Keratinocyte (primary cell): ENCODE results near the gene CLC. TPM values are rescaled to one million over a fixed set of nuclear protein-coding genes. Genes with fewer than 3 reads are reported as not detected.

ENCODE experiments used
- DNase-seq: peaks from one replicate; pipeline ENCODE4 v3.0.0-alpha.2; 2011; ENCODE audit warnings: low read depth, missing footprints, low spot score
- FAIRE-seq: peaks from 2 replicates; lab custom pipeline; 2011; peaks lifted over from hg19 to GRCh38; lab: Jason Lieb, UNC
- H2AFZ ChIP-seq: 2 replicates; pipeline ENCODE4 v1.6.0; 2012; ENCODE audit warnings: low read length, control low read depth, inconsistent platforms; ENCODE audit not compliant: control insufficient read depth
- H3K27ac ChIP-seq: 2 replicates; pipeline ENCODE4 v1.5.1; 2011; ENCODE audit warnings: low read length; ENCODE audit not compliant: control insufficient read depth, insufficient read depth
- H3K27me3 ChIP-seq: 3 replicates; pipeline ENCODE4 v1.6.0; 2011; ENCODE audit warnings: low read length; ENCODE audit not compliant: control insufficient read depth, insufficient read depth; ENCODE audit errors: extremely low read depth
- H3K36me3 ChIP-seq, 2 experiments: 2 replicates in 1 of 2; 3 replicates in 1 of 2; pipeline ENCODE4 v1.5.1; 2011; ENCODE audit warnings: low read length in 2 of 2, mild to moderate bottlenecking in 1 of 2; ENCODE audit not compliant: control insufficient read depth in 2 of 2, insufficient read depth in 2 of 2; ENCODE audit errors: extremely low read depth in 1 of 2
- H3K4me1 ChIP-seq: 3 replicates; pipeline ENCODE4 v1.5.1; 2011; ENCODE audit warnings: low read length; ENCODE audit not compliant: control insufficient read depth, insufficient read depth; ENCODE audit errors: extremely low read depth
- H3K4me2 ChIP-seq: 3 replicates; pipeline ENCODE4 v1.6.0; 2011; ENCODE audit warnings: low read depth, low read length; ENCODE audit not compliant: control insufficient read depth, insufficient read depth; ENCODE audit errors: extremely low read depth
- H3K4me3 ChIP-seq, 3 experiments: fragments of 200-600 bp in 1 of 3; sonication (generic) in 1 of 3; 2 replicates in 2 of 3; 3 replicates in 1 of 3; pipeline ENCODE4 v1.5.1; 2011 to 2016; ENCODE audit warnings: low read length in 3 of 3, mild to moderate bottlenecking in 3 of 3, control low read depth in 2 of 3, inconsistent platforms in 1 of 3, low read depth in 1 of 3, mixed read lengths in 1 of 3, mixed run types in 1 of 3, moderate library complexity in 1 of 3; ENCODE audit not compliant: control insufficient read depth in 2 of 3, insufficient read depth in 2 of 3; ENCODE audit errors: extremely low read depth in 1 of 3
- H3K79me2 ChIP-seq: 2 replicates; pipeline ENCODE4 v1.6.0; 2012; ENCODE audit warnings: low read length; ENCODE audit not compliant: control insufficient read depth, insufficient read depth
- H3K9ac ChIP-seq: 3 replicates; pipeline ENCODE4 v1.6.0; 2011; ENCODE audit warnings: low read length; ENCODE audit not compliant: control insufficient read depth, insufficient read depth; ENCODE audit errors: extremely low read depth
- H3K9me1 ChIP-seq: 3 replicates; pipeline ENCODE4 v1.6.0; 2011; ENCODE audit warnings: low read length; ENCODE audit not compliant: control insufficient read depth, insufficient read depth; ENCODE audit errors: extremely low read depth
- H3K9me3 ChIP-seq: 2 replicates; pipeline ENCODE4 v1.5.1; 2012; ENCODE audit warnings: low read depth, low read length; ENCODE audit not compliant: control insufficient read depth
- H4K20me1 ChIP-seq: 3 replicates; pipeline ENCODE4 v1.6.0; 2011; ENCODE audit warnings: low read length; ENCODE audit not compliant: control insufficient read depth, insufficient read depth; ENCODE audit errors: extremely low read depth
- EZH2 ChIP-seq: IDR thresholded peaks from one replicate; pipeline ENCODE4 v1.6.1; 2012; ENCODE audit warnings: inconsistent platforms, mild to moderate bottlenecking, low read length, moderate library complexity
- dilution Hi-C: fragments of 300-500 bp; cut with MboI; formaldehyde crosslinking; loops from one replicate; pipeline ENCODE4 v1.7.0; 2020; ENCODE audit warnings: low sequenced_read_pairs; ENCODE audit not compliant: extremely low pct_ligation_motif_present
- polyA plus RNA-seq, 5 experiments: library from polyadenylated mRNA; depleted of rRNA in 3 of 5; stranded (reverse) in 3 of 5; stranded (forward) in 1 of 5; unstranded in 1 of 5; fragments of >200 nt; gene quantifications; 1 replicate in 1 of 5; 2 replicates in 3 of 5; 3 replicates in 1 of 5; pipeline versions ENCODE4 v1.2.1 to v1.2.3, GENCODE V29; 2011 to 2012; ENCODE audit warnings: missing spikeins in 2 of 5, low read depth in 1 of 5, low replicate concordance in 1 of 5
- TF ChIP-seq, protein P1 (sequence below), 3 experiments: IDR thresholded peaks in 1 of 3; conservative IDR thresholded peaks in 1 of 3; optimal IDR thresholded peaks in 1 of 3; 2 replicates in 2 of 3; 3 replicates in 1 of 3; pipeline versions ENCODE3 to v1.5.1; 2011; ENCODE audit warnings: low read length in 3 of 3, mild to moderate bottlenecking in 3 of 3, moderate library complexity in 2 of 3, control low read depth in 1 of 3, inconsistent platforms in 1 of 3; ENCODE audit not compliant: insufficient read depth in 2 of 3; ENCODE audit errors: extremely low read depth in 1 of 3

Gene CLC
- polyA plus RNA-seq, 1 donor (not counting 4 experiments of a cell fraction or from before 2014, with no cell fraction given): not detected

- Histone ChIP-seq H4K20me1 (no peaks in the 10 kb centered on the region), H3K4me1 (no peaks in the 10 kb centered on the region), H3K79me2 (no peaks in the 10 kb centered on the region), H3K9ac (no peak overlapping the region), H3K27ac (no peak overlapping the region), H3K27me3 (no peaks in the 10 kb centered on the region), H3K9me3 (no peaks in the 10 kb centered on the region), H3K36me3 (no peaks in the 10 kb centered on the region), H3K4me3 (no peak overlapping the region), H2AFZ (no peak overlapping the region), H3K4me2 (no peak overlapping the region), H3K9me1 (no peaks in the 10 kb centered on the region)
- FAIRE-seq (no peak), DNase-seq (no peak)
- TF ChIP-seq EZH2: no peak
- TF ChIP-seq, protein P1, sequence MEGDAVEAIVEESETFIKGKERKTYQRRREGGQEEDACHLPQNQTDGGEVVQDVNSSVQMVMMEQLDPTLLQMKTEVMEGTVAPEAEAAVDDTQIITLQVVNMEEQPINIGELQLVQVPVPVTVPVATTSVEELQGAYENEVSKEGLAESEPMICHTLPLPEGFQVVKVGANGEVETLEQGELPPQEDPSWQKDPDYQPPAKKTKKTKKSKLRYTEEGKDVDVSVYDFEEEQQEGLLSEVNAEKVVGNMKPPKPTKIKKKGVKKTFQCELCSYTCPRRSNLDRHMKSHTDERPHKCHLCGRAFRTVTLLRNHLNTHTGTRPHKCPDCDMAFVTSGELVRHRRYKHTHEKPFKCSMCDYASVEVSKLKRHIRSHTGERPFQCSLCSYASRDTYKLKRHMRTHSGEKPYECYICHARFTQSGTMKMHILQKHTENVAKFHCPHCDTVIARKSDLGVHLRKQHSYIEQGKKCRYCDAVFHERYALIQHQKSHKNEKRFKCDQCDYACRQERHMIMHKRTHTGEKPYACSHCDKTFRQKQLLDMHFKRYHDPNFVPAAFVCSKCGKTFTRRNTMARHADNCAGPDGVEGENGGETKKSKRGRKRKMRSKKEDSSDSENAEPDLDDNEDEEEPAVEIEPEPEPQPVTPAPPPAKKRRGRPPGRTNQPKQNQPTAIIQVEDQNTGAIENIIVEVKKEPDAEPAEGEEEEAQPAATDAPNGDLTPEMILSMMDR (optimal IDR thresholded peaks at IDR 0.05 in 1 of 3, IDR thresholded peaks at IDR 0.05 in 1 of 3, conservative IDR thresholded peaks at IDR 0.05 in 1 of 3; ENCODE audit: extremely low read depth in 1 of 3, insufficient read depth in 2 of 3, low read length in 3 of 3): no peak
- dilution Hi-C loops: no loop called here
Observed at GRCh38 chr19:39759457-39760184, 21.8 kb upstream of the CLC start.

DNA sequence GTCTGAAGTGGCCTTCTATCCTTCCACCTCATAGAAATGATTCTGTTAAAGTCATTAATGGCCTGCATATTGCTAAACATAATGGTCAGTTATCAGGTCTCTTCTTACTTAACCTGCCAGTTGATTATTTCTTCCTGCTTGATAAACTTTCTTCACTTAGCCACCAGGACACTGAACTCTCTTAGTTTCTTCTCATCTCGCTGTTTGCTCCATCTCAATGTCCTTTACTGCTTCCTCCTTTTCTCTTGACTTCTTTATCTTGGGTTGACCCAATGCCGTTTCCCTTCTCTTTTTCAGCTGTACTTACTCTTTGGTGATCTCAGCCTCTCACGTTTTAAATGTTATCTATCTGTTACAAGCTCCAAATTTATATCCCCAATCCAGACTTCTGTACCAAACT is 17.1 kb upstream of the CLC start:
- Histone ChIP-seq H3K27me3 (no peaks in the 10 kb centered on the region), H3K36me3 (no peaks in the 10 kb centered on the region), H4K20me1 (no peaks in the 10 kb centered on the region), H2AFZ (no peak overlapping the region), H3K9ac (no peak overlapping the region), H3K4me1 (no peaks in the 10 kb centered on the region), H3K9me1 (no peaks in the 10 kb centered on the region), H3K27ac (no peak overlapping the region), H3K9me3 (no peaks in the 10 kb centered on the region), H3K79me2 (no peaks in the 10 kb centered on the region), H3K4me2 (no peak overlapping the region), H3K4me3 (no peak overlapping the region)
- DNase-seq (no peak), FAIRE-seq (no peak)
- no peak for TF ChIP-seq EZH2
- TF ChIP-seq, protein P1 (optimal IDR thresholded peaks at IDR 0.05 in 1 of 3, IDR thresholded peaks at IDR 0.05 in 1 of 3, conservative IDR thresholded peaks at IDR 0.05 in 1 of 3; ENCODE audit: extremely low read depth in 1 of 3, insufficient read depth in 2 of 3, low read length in 3 of 3): no peak
- dilution Hi-C loops: no loop called here
